ENCODE data around the gene NANOS3. TPM values are rescaled to one million over a fixed set of nuclear protein-coding genes. Genes with fewer than 3 reads are reported as not detected.

Gene NANOS3
- total RNA-seq, 1 donor from 2014 or later, result not detected

DNA sequence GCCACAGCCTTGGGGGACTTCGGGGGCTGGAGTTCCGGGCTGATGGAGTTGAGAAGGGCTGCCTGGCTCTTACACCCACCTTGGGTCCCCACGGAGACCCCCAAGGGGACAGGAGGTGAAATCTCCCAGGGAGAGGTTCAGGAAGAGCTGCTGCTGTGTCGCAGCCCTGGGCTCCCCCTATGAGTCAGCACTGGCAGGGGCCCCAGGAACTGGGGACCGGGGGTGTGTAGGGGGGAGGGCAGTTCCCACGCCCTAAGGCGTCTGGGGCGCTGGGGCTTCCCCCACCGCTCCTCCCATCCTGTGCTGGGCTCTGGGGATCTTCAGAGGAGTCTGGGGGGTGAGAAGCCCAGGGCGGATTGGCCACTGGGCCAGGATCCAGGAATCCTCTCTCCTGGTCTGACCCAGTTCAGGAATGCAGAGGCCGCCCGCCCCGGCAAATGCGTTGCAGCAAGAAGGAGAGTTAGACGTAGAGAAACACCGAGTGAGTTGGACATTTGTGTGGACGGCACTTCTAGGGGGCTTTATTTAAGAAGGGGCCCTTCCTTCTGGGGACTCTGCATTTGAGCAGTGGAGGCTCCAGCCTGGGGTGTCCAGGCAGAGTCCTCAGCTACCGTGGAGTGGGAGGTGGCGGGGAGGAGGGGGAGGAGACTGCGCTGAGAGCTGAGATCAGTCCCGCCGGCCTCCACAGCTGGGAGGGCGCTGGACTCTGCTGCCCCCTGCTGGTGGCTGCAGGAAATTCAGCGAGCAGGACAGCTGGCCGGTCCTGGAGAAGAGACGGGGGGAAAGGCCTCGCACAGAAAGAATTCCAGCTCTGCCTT, 15.0 kb upstream of the NANOS3 start:
- Mint-ChIP-seq H3K9me3 (ENCODE audit: unreplicated experiment) (peaks cover 9% of the 10 kb centered on the region), H3K27ac (ENCODE audit: unreplicated experiment) (no peak overlapping the region), H3K27me3 (ENCODE audit: unreplicated experiment) (peaks cover 23% of the 10 kb centered on the region), H3K36me3 (ENCODE audit: unreplicated experiment) (no peaks in the 10 kb centered on the region), H3K4me3 (ENCODE audit: unreplicated experiment) (peak overlapping the region; percentile 71), H3K4me1 (ENCODE audit: low read depth, unreplicated experiment) (peaks cover 2% of the 10 kb centered on the region)
- peak; percentile 100 for TF ChIP-seq CTCF (IDR thresholded peaks at IDR 0.05; ENCODE audit: partially characterized antibody, unreplicated experiment)
- DNase-seq, result peak; percentile 95

GRCh38 chr19:13864046-13864666, 12.8 kb upstream of the NANOS3 start:
- TF ChIP-seq CTCF (IDR thresholded peaks at IDR 0.05; ENCODE audit: partially characterized antibody, unreplicated experiment), result no peak
- Mint-ChIP-seq H3K27me3 (ENCODE audit: unreplicated experiment) (peaks cover 30% of the 10 kb centered on the region), H3K9me3 (ENCODE audit: unreplicated experiment) (peaks cover 9% of the 10 kb centered on the region), H3K36me3 (ENCODE audit: unreplicated experiment) (no peaks in the 10 kb centered on the region), H3K27ac (ENCODE audit: unreplicated experiment) (peak overlapping the region; percentile 73), H3K4me1 (ENCODE audit: low read depth, unreplicated experiment) (peaks cover 2% of the 10 kb centered on the region), H3K4me3 (ENCODE audit: unreplicated experiment) (peak overlapping the region; percentile 86)
- DNase-seq, result no peak

GRCh38 chr19:13864667-13865570, 12.0 kb upstream of the NANOS3 start:
- no peaks in the 10 kb centered on the region for H3K36me3 Mint-ChIP-seq (ENCODE audit: unreplicated experiment)
- peaks cover 31% of the 10 kb centered on the region for H3K27me3 Mint-ChIP-seq (ENCODE audit: unreplicated experiment)
- peak overlapping the region; percentile 73 for H3K27ac Mint-ChIP-seq (ENCODE audit: unreplicated experiment)
- no peak for DNase-seq
- H3K9me3 Mint-ChIP-seq (ENCODE audit: unreplicated experiment), result peaks cover 9% of the 10 kb centered on the region
- TF ChIP-seq CTCF (IDR thresholded peaks at IDR 0.05; ENCODE audit: partially characterized antibody, unreplicated experiment), result no peak
- peak overlapping the region; percentile 86 for H3K4me3 Mint-ChIP-seq (ENCODE audit: unreplicated experiment)
- H3K4me1 Mint-ChIP-seq (ENCODE audit: low read depth, unreplicated experiment), result peaks cover 2% of the 10 kb centered on the region

DNA sequence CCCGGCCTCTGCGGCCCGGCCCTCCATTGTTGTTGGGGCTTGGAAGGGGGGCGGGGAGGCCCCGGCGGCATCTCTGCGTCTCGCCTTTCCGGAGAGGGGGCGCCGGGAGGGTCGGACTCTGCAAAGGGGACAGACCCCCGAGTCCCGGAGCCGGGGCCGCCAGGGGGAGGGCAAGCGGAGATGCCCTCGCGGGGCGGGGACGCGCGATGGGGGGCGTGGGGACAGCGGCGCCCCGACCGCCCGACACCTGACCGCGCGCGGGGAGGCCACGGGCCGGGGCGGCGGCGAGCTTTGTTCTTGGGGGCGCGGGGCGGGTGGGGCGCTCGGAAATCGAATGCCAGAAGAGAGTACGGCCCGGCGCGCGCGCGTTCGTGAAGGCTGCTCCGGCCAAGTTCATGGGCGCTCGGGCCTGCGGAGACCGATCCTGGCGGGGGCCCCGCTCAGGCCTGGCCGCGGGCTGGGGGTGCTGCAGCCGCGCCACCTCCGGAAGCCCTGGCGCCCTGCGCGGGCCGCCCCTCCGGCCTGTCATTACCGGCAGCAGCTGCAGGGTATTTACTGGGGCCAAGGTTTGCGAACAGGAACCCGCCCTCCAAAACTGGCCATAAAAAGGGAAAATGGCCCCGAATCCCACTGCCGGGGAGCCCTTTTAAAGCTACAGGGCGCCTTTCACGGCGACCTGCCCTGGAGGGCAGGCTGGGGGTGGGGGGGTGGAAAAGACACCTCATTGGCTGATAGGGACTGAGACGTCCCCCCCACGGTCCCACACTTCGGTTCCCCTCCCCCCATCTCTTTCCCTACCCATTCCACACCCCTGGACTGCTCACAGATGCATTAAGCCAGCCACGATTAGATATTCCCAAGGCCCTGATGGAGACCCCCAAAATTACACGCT, 11.1 kb upstream of the NANOS3 start:
- Mint-ChIP-seq H3K27me3 (ENCODE audit: unreplicated experiment) (peaks cover 38% of the 10 kb centered on the region), H3K4me3 (ENCODE audit: unreplicated experiment) (peak overlapping the region; percentile 83), H3K9me3 (ENCODE audit: unreplicated experiment) (peaks cover 9% of the 10 kb centered on the region), H3K4me1 (ENCODE audit: low read depth, unreplicated experiment) (peaks cover 3% of the 10 kb centered on the region), H3K36me3 (ENCODE audit: unreplicated experiment) (no peaks in the 10 kb centered on the region), H3K27ac (ENCODE audit: unreplicated experiment) (peak overlapping the region; percentile 66)
- DNase-seq, result no peak
- TF ChIP-seq CTCF (IDR thresholded peaks at IDR 0.05; ENCODE audit: partially characterized antibody, unreplicated experiment), result no peak

Measured in glutamatergic neuron (in vitro differentiated cells).